ENCODE data around the gene ATRIP. TPM values are rescaled to one million over a fixed set of nuclear protein-coding genes. Genes with fewer than 3 reads are reported as not detected.
A peak's percentile ranks its signal among the peaks of the same experiment; 100 is the strongest.

The ATRIP gene
- polyA plus RNA-seq, 1 donor (not counting 4 experiments of a cell fraction or from before 2014, with no cell fraction given): 9.7 TPM

DNA sequence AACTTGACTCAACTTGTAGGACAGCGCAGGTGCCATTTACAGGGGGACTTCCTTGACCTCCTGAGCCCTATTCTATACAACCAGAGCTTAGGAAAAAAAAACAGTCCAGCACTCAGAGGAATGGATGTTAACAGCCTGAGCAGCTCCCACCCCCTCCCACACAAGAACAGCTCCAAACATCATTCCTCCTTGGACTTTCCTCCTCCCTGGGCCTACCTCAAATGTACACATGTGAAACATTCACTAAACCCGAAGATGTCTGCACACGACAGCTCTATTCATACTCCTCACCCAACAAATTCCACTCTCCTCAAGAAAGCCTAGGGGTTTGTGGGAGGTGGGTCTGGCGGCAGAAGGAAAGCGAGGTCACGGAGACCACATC lies 503 bp upstream of the ATRIP start:
- dilution Hi-C loops (cut with MboI; ENCODE audit: extremely low pct_ligation_motif_present, low sequenced_read_pairs): loop anchor here (25.0 kb wide), 1 partner anchor 184 kb away; no protein-coding TSS in a partner anchor

DNA sequence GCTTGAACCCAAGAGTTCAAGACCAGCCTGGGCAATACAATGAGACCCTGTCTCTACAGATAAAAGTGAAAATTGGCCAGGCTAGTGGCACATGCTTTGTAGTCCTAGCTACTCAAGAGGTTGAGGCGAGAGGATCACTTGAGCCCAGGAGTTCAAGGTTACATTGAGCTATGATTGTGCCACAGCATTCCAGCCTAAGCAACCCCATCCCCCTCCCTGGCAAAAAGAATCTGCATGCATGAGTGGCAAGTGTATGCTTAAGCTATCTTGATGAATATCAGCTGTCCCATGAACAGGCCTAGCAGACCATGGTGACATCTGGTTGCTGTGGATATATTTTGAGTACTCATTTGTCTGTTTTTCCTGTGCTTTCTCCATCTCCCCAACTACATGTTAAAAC lies 4.7 kb downstream of the ATRIP start:
- Histone ChIP-seq H3K9ac (ENCODE audit: control insufficient read depth, extremely low read depth, insufficient read depth, low read length) (no peak overlapping the region), H3K9me1 (ENCODE audit: control insufficient read depth, extremely low read depth, insufficient read depth, low read length) (no peaks in the 10 kb centered on the region), H3K4me3 (ENCODE audit: control insufficient read depth in 2 of 3, extremely low read depth in 1 of 3, insufficient read depth in 2 of 3, low read depth in 1 of 3, low read length in 3 of 3) (no peak overlapping the region), H3K4me2 (ENCODE audit: control insufficient read depth, extremely low read depth, insufficient read depth, low read depth, low read length) (no peak overlapping the region), H3K27ac (ENCODE audit: control insufficient read depth, insufficient read depth, low read length) (no peak overlapping the region), H3K36me3 (ENCODE audit: control insufficient read depth in 2 of 2, extremely low read depth in 1 of 2, insufficient read depth in 2 of 2, low read length in 2 of 2) (peaks cover 14 to 27% of the 10 kb centered on the region in 2 experiments), H2AFZ (ENCODE audit: control insufficient read depth, low read length) (no peak overlapping the region), H3K79me2 (ENCODE audit: control insufficient read depth, insufficient read depth, low read length) (peaks cover 19% of the 10 kb centered on the region), H3K4me1 (ENCODE audit: control insufficient read depth, extremely low read depth, insufficient read depth, low read length) (peaks cover 12% of the 10 kb centered on the region), H4K20me1 (ENCODE audit: control insufficient read depth, extremely low read depth, insufficient read depth, low read length) (no peaks in the 10 kb centered on the region), H3K9me3 (ENCODE audit: control insufficient read depth, low read depth, low read length) (no peaks in the 10 kb centered on the region), H3K27me3 (ENCODE audit: control insufficient read depth, extremely low read depth, insufficient read depth, low read length) (no peaks in the 10 kb centered on the region)
- dilution Hi-C loops (cut with MboI; ENCODE audit: extremely low pct_ligation_motif_present, low sequenced_read_pairs): no loop called here
- DNase-seq (ENCODE audit: low read depth, low spot score) (no peak), FAIRE-seq (no peak)
- TF ChIP-seq, protein P1, sequence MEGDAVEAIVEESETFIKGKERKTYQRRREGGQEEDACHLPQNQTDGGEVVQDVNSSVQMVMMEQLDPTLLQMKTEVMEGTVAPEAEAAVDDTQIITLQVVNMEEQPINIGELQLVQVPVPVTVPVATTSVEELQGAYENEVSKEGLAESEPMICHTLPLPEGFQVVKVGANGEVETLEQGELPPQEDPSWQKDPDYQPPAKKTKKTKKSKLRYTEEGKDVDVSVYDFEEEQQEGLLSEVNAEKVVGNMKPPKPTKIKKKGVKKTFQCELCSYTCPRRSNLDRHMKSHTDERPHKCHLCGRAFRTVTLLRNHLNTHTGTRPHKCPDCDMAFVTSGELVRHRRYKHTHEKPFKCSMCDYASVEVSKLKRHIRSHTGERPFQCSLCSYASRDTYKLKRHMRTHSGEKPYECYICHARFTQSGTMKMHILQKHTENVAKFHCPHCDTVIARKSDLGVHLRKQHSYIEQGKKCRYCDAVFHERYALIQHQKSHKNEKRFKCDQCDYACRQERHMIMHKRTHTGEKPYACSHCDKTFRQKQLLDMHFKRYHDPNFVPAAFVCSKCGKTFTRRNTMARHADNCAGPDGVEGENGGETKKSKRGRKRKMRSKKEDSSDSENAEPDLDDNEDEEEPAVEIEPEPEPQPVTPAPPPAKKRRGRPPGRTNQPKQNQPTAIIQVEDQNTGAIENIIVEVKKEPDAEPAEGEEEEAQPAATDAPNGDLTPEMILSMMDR (optimal IDR thresholded peaks at IDR 0.05 in 1 of 3, IDR thresholded peaks at IDR 0.05 in 1 of 3, conservative IDR thresholded peaks at IDR 0.05 in 1 of 3; ENCODE audit: extremely low read depth in 1 of 3, insufficient read depth in 2 of 3, low read length in 3 of 3): no peak
- no peak for TF ChIP-seq EZH2 (IDR thresholded peaks at IDR 0.05; ENCODE audit: low read length)

More for the DNA sequence above, 503 bp upstream of the ATRIP start:
- DNase-seq (ENCODE audit: low read depth, low spot score) (no peak), FAIRE-seq (no peak)
- Histone ChIP-seq H3K9ac (ENCODE audit: control insufficient read depth, extremely low read depth, insufficient read depth, low read length) (peak overlapping the region; percentile 87), H3K9me3 (ENCODE audit: control insufficient read depth, low read depth, low read length) (no peaks in the 10 kb centered on the region), H3K27me3 (ENCODE audit: control insufficient read depth, extremely low read depth, insufficient read depth, low read length) (no peaks in the 10 kb centered on the region), H3K4me2 (ENCODE audit: control insufficient read depth, extremely low read depth, insufficient read depth, low read depth, low read length) (peak overlapping the region; percentile 99), H2AFZ (ENCODE audit: control insufficient read depth, low read length) (peak overlapping the region; percentile 98), H3K4me1 (ENCODE audit: control insufficient read depth, extremely low read depth, insufficient read depth, low read length) (peaks cover 27% of the 10 kb centered on the region), H3K9me1 (ENCODE audit: control insufficient read depth, extremely low read depth, insufficient read depth, low read length) (peaks cover 3% of the 10 kb centered on the region), H3K79me2 (ENCODE audit: control insufficient read depth, insufficient read depth, low read length) (peaks cover 41% of the 10 kb centered on the region), H3K4me3 (ENCODE audit: control insufficient read depth in 2 of 3, extremely low read depth in 1 of 3, insufficient read depth in 2 of 3, low read depth in 1 of 3, low read length in 3 of 3) (peak overlapping the region; percentile 82 to 93 (median 85)), H3K27ac (ENCODE audit: control insufficient read depth, insufficient read depth, low read length) (peak overlapping the region; percentile 77), H3K36me3 (ENCODE audit: control insufficient read depth in 2 of 2, extremely low read depth in 1 of 2, insufficient read depth in 2 of 2, low read length in 2 of 2) (peaks cover 6 to 13% of the 10 kb centered on the region in 2 experiments), H4K20me1 (ENCODE audit: control insufficient read depth, extremely low read depth, insufficient read depth, low read length) (peaks cover 4% of the 10 kb centered on the region)
- no peak for TF ChIP-seq EZH2 (IDR thresholded peaks at IDR 0.05; ENCODE audit: low read length)
- TF ChIP-seq, protein P1 (optimal IDR thresholded peaks at IDR 0.05 in 1 of 3, IDR thresholded peaks at IDR 0.05 in 1 of 3, conservative IDR thresholded peaks at IDR 0.05 in 1 of 3; ENCODE audit: extremely low read depth in 1 of 3, insufficient read depth in 2 of 3, low read length in 3 of 3): no peak
